Hematopoietic multipotent progenitor cell treated with erythropoietin and hydrocortisone succinate and interleukin-3 and kit ligand, for 17 days (in vitro differentiated cells): ENCODE measurements around the gene MFF.
"Not testable (repeated sequence)": the region's sequence is repeated elsewhere in the genome, so short reads cannot be mapped to it uniquely, and the experiment has no call there.

Source experiments
- DNase-seq: peaks from one replicate; pipeline ENCODE4 v3.0.0-alpha.2; 2015; ENCODE audit warnings: low spot score

MFF gene

DNA sequence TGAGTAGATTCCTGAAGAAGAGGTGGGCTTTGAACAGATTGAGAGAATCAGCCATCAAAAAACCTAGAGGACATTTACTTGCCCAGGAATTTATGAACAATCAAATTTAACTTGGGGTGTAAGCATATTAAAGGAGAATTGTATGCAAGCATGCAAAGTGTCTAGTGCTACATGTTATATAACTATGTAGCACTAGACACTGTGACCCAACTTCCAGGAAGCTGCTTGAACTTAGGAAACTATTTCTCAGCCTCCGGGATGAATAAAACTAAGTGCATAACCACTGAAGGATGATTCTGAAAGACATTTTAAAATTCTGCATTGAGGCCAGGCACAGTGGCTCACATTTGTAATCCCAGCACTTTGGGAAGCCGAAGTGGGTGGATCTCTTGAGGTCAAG is 12.4 kb downstream of the MFF start:
- DNase-seq, result no peak

DNA sequence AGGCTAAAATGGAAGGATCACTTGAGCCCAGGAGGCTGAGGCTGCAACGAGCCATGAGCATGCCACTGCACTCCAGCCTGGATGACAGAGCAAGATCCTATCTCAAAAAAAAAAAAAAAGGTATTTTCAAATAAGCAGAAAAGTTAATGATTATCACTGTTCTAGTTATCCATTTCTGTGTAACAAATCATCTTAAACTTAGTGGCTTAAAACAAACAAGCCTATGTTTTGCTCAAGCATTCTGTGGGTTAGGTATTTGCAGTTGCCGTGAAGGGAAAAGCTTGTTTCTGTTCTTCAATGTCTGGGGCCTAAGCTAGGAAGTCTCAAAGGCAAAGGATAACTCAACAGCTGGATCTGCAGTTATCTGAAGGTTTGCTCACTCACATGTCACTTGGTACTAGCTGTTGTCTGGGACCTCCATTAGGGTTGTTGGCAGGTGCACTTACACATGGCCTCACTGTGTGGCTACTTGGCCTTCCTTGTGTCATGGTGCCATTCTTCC is 14.1 kb downstream of the MFF start:
- no peak for DNase-seq

DNA sequence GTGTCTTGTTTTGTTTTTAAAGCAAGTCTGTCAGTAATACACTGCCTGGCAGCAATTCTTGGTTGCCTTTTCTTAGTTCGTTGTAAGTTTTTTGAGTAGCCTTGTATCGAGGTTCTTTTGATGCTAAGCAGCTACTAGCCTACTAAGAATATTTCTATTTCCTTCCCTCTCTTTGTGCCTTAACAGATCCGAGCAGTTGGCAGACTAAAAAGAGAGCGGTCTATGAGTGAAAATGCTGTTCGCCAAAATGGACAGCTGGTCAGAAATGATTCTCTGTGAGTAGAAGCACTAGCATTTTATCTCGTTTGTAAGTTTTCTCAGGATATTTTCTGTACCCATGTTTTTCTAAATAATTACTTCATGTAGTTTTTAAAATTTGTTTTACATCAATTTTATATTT is 15.1 kb downstream of the MFF start:
- DNase-seq, result no peak

DNA sequence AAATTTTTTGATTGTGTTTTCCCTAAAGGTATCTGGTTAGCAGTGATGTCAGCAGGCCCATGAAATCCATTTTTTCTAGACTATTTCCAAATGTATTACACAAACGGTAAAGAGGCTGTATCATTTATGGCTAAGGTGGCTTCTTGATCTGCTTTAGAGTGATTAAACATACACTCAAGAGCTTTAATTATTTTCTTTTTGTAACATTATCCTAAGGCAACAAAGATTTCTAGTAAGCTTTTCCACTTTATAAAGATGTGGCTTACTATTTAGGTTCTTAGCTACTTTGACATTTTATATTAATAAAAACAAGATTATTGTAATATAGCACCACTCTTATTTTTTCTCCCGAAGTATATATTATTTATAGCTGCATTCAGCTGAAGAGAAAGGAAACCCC is 16.5 kb downstream of the MFF start:
- no peak for DNase-seq

DNA sequence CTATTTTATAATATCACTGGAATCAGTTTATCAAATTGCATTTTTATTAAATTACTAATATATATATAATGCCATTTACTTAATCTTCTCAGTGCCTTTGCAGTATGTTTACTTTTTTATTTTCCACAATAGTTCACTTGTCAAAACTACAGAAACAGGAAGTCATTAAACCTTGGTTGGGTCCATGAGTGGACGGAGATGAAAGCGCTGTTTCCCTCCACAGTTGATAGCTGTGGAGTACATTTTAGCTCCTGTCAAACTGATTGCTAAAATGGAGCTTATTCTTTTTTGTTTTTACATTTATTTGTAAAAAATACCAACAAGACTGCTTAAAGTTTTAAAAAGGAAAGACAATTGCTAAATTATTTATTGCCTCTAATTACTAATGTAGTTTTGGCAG is 19.2 kb downstream of the MFF start:
- DNase-seq, result no peak

DNA sequence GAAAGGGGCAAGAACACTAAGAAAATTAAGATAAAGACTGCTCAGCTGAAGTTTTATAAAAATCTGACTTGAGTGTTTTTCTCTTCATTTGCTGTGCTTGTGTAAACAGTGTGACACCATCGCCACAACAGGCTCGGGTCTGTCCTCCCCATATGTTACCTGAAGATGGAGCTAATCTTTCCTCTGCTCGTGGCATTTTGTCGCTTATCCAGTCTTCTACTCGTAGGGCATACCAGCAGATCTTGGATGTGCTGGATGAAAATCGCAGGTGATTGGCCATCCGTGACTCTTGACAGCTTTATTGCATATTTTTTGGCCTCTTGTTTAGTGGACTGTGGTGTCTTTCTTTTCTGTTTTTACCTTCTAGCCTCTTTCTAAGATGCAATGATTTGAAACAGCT is 22.1 kb downstream of the MFF start:
- no peak for DNase-seq

DNA sequence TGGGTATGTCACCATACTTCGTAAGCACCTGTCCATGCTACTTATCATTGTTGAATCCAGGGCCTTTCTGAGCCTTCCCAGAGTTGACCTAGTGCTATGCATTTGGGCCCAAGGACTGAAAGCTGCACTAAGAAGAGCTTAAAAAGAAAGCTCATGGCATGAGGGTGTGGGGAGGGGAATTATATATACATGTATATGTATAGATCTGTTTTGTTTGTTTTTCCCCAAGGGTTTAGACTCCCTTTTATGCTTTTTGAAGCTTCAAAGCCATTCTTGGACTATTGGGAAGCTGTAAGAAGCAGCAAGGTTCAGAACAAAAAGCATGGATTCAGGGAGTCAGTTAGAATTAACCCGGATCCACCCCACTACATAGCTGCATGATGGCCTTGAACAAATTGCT is 23.3 kb downstream of the MFF start:
- no peak for DNase-seq

DNA sequence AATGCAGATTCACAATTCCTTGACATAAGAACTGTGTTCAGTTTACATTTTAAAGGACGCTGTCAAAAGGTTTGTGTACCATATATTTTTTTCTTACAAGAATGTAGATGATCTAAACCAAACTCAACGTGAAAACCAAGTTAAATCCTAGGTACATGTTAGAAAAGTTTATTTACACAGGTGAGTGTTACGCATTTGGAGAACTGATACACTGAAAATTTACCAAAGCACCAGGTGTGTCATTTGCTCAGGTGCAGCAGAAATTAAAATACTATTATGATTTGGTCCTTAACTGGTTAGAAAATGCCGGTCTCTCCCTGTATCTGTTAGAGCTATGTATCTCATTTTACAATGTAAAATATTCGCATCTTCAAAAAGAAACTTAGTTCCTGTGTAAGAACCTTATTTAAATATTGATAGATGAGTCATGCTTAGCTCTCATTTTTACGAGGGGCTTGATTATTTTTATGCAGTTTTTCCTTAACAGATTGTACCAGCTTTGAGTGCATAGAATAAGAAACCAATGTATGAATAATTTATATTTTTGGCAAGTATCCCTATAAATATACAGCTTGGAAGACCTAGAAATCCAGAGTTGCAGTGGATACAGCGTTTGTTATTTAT is 25.1 kb downstream of the MFF start:
- DNase-seq, result no peak

DNA sequence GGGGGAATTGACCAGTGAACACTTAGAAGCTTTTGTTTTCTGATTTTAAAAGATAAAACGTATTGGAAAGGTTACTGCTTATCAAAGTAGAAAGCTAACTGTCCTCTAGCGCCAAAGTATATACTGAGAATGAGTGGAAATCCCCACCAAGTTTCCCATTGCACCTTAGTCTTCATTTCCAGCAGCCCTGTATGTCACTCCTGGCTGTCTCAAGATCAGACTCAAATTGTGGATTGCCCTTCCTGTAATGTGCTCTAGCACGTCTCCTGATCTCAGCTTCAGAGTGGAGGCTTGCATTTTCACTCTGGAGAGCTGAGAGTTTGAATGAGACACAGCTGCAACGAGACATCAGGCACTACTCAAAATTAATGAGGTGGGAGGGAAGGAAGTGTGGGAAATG is 26.6 kb downstream of the MFF start:
- no peak for DNase-seq

DNA sequence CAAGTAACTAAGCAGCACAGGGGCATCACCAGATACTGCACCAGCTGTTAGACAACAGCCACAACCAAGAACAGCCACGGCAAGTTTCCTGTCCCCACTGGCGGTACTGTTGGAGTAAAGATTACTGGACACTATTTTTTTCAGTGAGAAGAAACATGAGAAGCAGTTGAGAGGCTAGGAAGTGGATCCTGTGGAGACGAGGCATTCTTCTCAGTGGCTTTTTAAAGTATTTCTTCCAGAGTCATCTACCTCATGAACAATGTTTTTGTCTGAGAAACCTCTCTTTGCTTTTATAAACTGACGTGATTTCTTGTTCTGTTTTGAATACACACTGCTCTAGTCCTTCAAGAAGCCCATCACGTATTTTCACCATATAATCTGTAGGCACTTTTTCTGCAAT is 35.3 kb downstream of the MFF start:
- DNase-seq, result no peak

DNA sequence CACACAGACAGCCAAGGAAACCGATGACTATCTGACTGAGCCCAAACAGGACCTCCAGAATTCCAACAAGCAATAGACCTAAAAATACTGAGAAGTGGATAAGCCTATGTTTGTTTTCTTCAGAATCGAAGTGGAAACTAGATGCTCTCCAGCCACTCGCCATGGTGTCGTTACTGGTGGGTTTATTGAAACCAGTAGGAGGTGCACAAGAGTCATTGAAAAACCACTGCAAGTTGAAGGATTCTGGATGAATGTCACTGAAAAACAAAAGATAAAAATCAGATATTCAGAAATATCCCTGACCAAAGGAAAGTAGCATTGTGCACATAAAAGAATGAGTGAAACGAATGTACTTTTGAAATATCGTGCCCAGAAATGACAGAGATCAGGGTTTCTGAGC is 38.7 kb downstream of the MFF start:
- DNase-seq, result no peak

DNA sequence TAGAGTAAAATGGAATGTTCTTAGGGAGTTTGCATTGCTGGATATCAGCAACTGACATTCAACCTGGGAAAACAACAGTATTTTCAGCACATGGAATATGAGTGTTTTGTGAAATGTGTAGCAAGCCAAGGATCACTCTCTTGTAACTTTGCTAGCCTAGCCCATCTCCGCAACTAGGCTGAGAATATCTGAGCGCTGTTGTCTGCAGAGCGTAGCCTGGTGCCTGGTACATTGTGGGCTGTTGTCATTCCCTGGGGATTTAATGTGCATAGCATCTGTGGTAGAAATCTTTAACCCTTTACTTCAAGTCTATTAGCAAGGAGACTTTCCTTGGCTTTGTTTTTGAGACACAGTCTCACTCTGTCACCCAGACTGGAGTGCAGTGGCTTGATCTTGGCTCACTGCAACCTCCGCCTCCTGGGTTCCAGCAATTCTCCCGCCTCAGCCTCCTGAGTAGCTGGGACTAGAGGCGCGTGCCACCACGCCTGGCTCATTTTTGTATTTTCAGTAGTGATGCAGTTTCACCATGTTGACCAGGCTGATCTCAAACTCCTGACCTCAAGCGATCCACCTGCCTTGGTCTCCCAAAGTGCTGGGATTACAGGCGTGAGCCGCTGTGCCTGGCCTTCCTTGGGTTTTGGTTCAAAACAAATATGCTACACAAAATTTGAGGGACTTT is 39.7 kb downstream of the MFF start:
- not testable (repeated sequence) for DNase-seq

DNA sequence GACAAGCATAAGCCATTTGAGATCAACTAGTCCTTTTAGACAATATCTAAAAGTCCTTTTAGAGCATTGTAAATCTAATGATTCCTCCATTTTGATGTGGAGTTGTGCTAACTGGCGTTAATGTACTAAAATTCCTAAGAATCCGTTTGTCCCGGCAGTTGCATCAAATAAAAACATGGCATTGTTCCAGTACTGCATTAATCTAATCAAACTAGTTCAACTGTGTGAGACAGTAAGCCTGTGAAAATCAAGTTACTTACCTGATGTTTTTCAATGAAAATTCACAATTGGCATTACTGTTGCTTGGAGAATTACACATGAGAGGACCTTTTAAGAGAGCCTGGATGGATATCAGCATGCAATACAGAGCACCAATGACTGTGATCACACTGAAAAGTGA is 40.8 kb downstream of the MFF start:
- no peak for DNase-seq

DNA sequence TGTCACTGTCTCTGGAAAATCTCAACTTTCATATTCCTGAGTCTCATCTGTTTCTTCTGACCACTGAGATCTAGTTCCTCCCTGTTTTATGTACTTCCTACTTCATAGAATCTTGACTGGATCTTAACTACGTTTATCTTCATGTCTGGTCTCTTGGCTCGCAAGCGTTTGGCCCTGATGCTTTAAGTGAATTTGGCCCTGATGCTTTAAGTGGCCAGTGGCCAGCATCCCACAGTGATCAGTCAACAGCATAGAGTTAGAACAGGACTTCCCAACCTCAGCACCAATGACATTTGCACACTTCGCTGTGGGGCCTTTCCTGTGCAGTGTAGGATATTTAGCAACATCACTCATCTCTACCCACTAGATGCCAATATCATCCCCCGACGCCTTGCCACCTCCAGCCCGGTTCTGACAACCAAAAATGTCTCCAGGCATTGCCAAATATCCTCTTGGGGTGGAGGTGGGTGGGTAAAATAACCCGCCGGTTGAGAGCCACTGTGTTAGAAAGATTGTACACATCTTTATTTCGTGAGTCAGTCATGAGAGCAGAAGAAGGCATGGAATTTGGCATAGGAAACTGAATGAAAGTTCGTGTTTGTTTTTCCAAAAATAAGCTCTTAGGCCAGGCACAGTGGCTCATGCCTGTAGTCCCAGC is 41.8 kb downstream of the MFF start:
- no peak for DNase-seq

DNA sequence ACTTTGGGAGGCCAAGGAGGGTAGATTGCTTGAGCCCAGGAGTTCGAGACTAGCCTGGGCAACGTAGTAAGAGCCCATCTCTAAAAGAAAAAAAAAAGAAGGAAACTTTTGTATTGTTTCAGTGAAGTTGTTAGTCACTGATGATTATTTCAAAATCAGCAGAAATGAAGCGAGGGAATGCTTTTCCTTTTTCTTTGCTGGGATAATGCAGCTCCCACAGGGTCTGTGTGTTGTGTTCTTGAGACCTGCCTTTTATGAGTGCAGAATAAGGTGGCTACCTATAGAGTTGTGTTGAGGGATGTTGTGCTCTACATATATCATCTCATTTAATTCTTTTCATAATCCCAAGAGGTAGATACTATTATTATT is 42.4 kb downstream of the MFF start:
- no peak for DNase-seq

DNA sequence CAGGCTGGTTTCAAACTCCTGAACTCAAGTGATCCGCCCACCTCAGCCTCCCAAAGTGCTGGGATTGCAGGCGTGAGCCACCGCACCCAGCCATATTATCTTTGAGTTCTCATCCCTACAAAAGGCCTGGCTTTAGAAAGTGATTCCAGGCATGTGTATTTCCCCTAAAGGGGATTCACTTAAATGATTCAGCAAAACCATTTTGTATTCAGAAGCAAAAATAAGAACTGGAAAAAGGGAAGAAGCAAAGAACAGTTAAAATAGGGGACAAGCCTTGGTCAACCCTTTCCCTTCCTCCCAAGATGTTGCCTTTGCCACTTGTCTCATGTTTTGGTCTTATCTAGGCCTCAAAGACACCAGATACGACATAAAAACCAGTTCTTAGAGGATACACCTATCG is 43.5 kb downstream of the MFF start:
- no peak for DNase-seq

DNA sequence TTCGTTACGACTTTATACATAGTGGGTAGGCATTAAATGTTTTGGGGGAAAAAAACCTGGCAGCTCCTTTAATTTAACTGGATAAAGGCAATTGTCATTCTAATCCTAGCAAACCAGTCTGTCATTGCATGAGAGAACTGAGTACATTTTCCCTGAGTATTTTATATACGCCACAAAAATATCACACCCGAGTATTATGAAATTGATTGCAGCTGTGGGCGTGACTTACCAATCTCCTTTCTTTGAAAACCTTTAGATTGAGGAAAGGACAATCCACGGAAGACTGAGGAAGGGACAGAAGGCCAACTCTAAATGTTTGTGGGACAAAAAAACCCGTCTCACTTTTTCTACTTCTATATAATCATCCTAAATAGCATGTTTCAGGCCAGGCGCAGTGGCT is 45.0 kb downstream of the MFF start:
- no peak for DNase-seq

DNA sequence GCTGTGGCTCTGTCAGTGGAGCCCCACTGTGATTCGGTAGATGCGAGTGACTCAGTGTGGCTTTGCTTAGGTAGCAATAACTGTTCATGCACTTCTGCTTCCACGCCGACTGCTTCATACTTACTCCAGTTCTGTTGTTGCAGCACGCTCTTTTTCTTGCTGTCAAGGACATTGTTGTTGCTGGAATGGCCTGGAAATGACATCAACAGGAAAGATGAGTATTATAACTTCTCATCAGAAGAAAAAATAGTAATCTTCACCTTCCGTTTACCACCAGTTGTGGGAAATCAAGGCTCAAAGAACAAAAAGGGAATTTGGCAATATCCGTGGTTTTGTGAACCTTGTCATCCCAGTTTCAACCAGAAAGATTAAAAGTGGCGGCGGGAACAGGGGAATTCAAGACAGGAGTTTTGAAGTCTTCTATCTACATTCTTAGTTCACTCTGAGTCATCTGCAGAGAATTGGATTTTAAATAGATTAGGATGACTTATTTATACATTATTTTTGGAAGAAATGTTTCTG is 45.8 kb downstream of the MFF start:
- no peak for DNase-seq

DNA sequence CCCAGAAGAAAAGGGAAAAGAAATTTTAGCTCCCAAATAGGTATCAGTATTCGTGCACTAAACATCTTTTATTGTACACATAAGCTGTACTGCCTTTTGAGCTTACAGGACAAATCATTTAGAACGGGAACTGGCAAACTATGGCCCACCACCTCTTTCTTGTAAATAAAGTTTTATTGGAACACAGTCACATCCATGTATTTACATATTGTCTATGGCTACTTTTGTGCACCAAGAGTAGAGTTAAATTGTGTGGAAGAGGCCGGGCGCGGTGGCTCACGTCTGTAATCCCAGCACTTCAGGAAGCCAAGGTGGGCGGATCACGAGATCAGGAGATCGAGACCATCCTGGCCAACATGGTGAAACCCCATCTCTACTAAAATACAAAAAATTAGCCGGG is 48.3 kb downstream of the MFF start:
- DNase-seq, result no peak

DNA sequence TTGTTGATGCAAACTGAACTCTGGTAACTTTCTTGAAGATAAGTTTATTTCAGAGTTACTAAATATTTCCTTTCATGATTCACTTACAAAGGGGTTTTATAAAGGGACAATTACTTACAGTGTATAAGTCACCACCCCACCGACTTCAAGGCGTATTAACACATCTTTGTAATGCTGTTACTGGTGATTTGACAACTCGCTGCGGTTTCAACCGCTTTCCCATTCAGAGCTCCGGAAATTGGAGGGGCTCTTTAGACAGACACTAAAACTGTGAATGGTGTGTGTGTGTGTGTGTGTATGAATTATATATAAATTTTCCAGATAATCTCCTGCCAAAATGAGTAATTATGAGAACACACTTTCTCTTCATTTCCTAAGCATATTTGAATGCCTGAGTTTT is 49.1 kb downstream of the MFF start:
- DNase-seq, result no peak

DNA sequence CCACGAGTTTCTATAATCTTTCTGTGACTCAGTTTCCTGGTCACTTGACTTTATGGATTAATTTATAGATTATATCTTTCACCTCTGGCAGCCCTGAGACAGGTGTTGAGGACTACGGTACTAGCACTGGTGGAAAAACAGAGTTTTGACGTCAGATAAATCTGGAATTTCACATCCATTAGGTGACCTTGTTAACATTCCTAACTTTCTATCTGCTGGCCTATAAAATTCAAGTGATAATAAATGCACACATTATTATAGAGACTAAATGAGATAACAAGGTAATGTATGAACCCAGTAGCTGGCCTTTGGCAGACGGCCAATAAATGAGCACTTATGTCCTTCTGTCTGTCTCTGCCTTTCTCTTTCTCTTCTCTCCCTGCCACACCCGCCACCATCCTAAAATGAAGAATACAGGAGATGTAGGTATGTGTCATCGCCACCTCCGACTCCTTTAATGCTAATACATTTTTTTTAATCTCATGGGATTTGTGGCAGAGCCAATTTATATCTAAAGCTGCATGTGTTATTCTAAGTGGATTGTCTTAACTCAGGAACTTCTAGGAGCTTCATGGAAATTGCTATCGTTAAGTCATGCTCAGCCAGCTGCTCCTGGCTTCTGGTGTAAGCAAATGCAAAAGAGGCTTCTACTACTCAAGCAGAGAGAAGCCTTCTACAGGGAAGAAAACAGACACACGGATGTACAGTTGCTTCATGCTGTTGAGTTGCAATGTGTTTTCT is 51.8 kb downstream of the MFF start:
- no peak for DNase-seq

DNA sequence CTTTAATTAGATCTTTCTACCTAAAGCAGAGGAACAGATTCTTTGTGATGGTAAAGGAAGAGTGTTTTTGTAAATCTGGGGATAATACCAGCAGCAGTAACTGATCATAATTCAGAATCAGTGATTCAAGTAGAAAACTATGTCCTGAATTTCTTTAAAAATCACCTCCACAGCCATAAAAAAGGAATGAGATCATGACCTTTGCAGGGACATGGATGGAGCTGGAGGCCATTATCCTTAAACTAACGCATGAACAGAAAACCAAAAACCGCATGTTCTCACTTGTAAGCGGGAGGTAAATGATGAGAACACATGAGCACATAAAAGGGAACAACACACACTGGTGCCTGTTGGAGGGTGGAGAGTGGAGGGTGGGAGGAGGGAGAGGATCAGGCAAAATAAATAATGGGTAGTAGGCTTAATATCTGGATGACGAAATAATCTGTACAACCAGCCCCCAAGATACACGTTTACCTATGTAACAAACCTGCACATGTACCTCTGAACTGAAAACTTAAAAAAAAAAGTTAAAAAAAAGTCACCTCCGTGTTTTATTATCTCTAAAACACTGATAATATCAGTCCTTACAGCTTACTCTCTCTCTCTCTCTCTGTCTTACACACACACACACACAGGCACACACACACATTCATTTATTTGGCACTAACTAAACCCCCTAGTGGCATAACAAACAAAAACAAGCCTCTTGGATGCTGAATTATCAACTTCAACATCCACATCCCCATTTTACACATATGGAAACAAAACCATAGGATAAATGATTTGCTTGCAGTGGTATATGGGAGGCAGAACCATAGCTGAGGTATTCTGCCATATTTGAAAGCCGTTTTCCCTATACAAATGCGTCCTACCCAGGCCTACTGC is 52.7 kb downstream of the MFF start:
- DNase-seq, result no peak
